GM19438 (cell line): ENCODE results near the gene PRICKLE2.

Experiments
- ATAC-seq: cut with Tn5 transposase; IDR thresholded peaks from one replicate; pipeline ENCODE4 v1.9.1; 2021; ENCODE audit warnings: low read depth; ENCODE audit not compliant: unreplicated experiment

PRICKLE2 gene, protein sequence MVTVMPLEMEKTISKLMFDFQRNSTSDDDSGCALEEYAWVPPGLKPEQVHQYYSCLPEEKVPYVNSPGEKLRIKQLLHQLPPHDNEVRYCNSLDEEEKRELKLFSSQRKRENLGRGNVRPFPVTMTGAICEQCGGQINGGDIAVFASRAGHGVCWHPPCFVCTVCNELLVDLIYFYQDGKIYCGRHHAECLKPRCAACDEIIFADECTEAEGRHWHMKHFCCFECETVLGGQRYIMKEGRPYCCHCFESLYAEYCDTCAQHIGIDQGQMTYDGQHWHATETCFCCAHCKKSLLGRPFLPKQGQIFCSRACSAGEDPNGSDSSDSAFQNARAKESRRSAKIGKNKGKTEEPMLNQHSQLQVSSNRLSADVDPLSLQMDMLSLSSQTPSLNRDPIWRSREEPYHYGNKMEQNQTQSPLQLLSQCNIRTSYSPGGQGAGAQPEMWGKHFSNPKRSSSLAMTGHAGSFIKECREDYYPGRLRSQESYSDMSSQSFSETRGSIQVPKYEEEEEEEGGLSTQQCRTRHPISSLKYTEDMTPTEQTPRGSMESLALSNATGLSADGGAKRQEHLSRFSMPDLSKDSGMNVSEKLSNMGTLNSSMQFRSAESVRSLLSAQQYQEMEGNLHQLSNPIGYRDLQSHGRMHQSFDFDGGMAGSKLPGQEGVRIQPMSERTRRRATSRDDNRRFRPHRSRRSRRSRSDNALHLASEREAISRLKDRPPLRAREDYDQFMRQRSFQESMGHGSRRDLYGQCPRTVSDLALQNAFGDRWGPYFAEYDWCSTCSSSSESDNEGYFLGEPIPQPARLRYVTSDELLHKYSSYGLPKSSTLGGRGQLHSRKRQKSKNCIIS

DNA sequence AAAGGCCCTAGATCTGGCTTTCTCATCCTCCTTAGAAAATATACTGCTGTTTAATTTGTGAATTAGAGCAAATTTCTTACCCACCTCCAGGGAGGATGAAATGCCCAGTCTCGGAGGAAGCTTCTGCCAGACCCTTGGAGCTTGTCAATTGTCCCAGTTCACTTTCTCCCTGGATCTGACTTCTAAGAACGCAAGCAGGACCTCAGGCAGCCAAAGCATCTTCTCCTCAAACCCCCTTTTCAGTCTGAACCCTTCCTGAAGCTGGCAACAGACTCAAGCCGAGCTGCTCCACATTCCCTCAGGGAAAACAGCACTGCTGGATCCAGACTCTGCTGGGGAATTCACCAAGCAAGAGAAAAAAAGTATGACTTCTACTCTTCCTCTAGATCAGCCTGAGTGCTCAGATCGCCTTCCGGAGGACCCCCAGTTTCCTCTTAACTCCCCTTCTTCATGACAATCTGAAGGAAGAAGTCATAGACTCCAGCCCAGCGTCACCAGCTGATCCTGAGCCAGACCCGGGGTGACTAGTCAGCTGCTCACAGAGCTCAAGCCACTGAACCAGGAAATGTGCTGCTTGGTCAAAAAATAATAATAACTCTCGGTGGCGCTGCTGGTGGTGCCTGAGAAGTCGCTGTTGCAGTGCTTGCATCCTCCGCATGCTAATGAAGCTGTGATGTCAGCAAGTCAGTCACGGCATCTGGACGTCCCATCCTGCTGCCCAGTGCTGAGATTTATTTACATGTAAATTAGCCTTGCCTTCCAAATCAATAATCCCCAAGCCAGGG is at the start of gene PRICKLE2:
Gene PRICKLE2 (minus strand): TSS at position 641 of the 785 bp plus-strand sequence. CDS start 26,539 bp downstream, outside the sequence.
- ATAC-seq, result peak; percentile 87

DNA sequence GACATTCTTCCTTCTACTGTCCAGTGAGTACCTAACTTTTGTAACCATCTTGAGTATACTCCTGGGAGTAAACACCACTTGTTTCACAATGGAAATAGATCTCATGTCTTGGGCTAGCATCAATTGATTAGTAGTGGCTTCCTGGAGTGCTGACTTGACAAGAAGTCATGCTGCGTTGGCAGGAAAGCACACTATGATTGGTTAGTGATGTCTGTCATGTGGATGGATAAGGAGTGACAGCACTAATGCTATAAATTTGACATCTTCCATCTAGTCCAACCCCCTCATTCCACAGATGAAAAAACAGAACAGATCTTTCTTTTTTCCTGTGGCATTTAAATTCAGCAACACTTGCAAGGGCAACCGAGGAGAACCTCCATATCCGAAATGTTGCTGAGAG is 47.6 kb upstream of the PRICKLE2 start:
- ATAC-seq, result no peak

DNA sequence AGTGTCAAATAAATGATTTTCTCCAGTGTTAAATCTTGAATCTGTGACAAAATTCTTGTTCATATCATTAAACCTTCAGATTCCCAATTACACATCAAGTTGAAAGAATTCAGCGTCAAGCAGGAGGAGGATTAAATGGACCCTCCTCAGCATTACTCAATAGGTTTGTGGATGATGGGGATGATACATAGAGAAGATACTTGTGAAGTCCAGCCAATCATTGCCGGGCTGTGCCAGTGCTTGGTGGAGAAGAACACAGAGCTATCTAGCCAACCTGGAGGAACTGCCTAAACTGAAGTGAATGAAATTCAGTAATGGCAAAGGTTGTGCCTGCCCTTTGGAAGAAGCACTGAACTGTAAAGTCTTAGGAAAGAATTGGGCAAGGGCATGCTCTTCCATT is 47.0 kb upstream of the PRICKLE2 start:
- ATAC-seq, result no peak

DNA sequence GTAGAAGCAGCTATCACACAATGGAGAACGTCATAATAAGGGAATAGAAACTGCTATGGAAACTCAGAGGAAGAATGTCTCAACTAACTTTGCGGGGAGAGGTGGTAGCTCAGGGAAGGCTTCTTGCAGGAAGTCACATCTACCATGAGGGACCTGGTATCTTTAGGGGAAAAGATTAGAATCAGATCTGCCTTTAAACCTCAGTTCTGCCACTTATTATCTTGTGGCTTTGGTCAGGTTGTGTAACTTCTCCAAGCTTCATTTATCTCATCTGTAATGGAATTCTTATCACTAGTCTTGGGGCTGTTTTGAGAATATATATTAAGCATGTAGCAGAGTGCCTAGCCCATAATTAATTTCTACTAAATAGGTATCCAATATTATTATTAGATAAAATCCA is 46.4 kb upstream of the PRICKLE2 start:
- no peak for ATAC-seq

DNA sequence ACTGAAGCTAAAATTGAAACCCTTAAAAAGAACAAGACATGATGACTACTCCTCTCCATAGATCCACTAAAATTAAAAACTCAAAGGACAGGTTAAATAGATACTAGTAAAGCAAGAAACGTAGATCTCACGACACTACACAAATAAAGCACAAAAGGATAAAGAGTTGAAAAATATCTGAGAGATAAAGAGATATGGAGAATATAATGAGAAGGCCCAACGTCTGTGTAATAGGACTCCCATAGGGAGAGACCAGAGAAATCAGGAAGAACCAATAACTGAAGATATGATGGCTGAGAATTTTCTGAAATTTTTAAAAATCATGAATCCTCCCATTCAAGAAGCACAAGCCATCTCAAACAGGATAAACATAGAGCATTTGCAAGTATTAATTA is 45.6 kb upstream of the PRICKLE2 start:
- no peak for ATAC-seq

DNA sequence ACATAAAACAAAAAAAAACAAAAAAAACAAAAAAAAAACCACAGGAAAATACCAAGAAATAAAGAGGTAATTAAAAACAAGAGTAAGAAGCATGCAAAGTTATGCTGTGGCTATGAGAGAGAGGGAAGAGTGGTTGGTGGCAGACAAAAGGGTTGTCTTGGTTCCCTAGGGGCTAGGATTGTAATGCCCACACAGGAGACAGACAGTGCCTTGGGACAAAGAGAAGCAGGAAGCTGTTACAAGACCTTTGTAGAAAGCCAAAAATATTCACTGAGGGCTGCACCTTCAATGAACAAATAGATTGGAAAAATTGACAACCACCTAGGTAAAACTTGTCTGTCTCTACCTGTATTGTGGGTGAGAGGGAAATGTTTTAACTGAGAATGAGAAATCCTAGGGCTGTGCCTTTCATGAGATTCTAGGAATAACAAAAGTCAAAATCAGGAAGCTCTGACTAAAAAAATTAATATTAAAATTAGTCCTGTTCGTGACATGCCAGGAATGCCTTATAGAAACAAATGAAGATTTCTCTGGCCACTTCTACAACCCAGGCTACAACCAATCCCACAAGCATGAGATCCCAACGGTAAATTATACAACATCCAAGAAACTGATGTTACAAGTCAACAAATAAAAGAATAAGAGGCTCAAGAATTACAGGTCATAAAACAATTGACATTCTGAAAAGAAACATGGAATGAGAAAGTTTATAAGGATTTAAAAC is 45.0 kb upstream of the PRICKLE2 start:
- no peak for ATAC-seq

DNA sequence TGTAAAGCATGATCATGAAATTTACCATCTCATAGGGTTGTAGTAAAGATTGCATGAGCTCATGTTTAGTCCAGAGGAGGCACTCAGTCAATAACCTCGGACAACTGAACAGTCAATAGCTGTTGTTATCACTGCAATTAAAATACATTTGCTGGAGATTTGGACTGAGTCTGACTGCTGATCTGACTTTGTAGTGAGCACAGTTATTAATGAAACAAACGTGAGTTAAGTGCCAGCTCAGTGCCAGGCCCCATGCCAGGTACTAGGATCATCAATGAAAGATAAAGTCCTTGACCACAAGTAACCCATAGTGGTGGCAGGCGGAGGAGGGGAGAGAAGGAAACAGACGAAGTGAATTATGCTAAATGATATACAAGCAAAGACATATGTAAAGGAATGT is 43.7 kb upstream of the PRICKLE2 start:
- ATAC-seq, result no peak

DNA sequence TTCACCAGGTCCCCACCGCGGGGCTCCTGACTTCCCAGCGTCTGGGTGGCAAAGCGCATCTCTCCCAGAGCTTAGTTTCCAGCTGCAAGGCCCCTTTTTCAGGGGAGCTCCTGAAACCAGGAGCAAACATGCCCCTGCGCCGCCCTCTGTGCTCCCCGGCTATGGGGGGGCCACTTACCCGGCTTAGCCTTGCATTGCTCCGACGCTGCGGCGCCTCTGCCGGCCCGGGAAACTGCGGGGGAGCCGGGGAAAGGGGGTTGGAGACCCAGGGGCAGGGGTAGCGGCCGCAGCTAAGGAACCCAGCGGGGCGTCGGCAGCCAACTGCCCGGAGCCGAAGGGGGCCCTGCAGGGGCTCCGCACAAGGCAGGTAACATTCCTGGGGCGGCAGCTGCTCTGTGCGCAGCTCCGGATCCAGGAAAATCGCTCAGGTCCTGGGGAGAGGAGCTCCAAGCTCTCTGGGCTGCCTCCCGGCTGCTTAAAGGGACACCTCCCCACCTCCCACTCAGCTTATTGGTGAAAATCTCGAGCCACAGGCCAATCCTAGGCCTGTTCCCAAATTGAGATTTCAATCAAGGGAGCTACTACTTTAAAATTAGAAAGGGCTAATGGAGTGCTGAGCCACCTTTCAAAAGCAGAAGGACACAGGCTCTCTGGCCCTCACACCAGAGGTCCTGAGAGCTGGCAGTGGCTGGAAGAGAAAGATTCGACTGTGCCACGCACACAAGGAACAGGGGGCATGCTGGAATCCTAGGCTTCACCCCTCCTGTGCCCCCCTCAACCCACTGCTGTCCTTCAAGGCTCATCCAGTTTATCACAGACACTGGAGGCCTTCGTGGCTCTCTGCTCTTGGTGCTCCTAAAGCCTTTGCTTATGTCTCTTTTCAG is 42.7 kb upstream of the PRICKLE2 start:
- no peak for ATAC-seq

DNA sequence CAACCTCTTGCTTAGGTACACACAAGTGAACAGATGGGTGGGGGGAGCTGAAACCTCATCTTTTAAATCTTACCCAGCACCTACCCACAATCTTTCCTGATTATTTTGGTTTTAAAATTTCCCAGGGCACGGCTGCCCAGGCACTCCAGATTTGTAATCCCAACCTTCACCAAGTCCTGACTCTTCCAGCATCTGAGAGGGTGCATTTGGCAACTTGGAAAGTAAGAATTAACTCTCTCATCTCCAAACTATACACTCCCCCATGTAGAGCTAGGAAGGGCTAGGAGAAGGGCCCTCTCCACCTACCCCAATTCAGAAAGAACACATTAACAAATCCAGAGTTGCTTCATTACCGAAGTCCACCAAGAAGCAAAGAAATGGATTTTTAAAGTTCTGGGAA is 41.7 kb upstream of the PRICKLE2 start:
- no peak for ATAC-seq

DNA sequence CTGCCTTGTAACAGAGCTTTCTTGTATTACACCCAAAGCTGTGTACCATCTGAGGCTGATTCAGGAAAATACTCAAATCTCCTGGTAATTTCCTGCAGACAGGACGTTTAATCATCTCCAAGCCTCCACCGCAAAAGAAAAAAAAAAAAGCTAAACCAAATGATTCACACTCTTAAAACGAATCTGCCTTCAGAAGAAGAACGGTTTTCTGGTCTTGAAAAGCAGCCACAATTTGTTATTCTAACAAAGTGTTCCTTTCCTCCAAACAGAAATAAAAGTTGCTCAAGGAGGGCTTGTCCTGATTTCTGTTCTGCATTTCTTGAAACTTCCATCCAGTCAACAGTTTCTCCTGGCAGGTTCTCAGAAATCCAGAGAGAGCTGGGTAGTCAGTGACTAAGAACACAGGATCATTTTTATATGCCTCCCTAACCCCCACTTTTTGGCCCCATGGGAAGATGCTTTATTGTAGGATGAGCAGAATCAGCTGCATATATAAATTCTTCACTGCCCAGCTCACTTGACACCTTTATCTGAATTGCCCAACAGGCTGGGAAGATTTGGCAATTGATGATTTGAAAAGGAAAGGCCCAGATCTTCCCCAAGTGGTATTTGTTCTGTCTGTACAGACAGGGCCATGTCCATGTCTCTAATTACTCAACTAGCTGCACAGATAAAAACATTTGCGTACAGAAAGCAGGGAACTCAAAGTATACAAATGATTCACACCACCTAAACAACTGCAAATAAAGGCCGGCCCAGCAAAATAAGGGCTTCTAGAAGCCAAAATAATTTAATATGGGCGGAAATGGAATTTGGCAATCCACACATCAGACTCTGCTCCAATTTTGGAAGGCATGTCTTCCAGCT is 41.0 kb upstream of the PRICKLE2 start:
- ATAC-seq, result no peak

DNA sequence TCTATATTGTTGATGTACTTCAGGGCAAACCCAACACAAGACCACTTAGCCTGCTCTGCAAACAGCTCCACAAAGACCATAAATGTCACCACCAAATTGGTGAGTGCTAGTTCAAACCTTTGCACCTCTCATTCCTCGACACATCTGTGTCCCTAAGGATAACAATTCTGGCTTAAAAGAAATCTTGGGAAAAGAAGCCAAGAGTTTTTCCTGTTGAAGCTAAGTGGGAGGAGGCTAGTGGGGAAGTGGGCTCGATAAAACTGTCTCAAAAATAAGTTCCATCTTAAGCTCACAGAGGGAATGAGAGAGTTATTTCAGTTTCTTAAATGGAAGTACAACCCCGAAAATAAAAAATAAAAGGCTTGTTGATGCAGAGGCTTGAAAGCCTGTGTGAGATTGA is 40.4 kb upstream of the PRICKLE2 start:
- no peak for ATAC-seq

DNA sequence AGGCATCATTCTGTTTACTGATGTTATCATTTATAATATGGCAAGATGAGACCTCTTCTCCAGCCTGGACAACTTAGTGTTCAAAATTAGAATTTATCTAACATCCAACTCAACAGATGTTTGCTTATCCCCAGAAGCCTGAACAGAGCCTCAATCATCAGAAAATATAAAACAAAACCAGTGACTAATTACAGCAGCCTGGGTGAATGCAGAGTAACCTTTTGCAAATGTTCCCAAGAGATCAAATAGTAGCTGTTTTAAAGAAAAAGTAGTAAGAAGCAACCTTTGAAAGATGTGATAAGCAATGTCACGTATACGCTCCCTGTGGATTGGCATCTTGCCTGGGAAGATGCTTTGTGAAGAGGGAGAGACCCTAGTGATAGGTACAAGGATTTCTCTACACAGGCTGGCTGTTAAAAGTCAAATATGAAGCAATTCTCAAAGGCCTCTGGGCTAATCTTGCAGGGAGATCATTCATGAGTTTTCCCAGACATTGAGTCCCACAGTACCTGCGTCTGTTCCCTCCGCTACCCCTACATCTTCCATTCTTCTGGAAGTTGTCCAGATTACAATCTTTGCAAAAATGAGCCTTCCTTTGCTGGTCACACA is 39.3 kb upstream of the PRICKLE2 start:
- ATAC-seq, result no peak

DNA sequence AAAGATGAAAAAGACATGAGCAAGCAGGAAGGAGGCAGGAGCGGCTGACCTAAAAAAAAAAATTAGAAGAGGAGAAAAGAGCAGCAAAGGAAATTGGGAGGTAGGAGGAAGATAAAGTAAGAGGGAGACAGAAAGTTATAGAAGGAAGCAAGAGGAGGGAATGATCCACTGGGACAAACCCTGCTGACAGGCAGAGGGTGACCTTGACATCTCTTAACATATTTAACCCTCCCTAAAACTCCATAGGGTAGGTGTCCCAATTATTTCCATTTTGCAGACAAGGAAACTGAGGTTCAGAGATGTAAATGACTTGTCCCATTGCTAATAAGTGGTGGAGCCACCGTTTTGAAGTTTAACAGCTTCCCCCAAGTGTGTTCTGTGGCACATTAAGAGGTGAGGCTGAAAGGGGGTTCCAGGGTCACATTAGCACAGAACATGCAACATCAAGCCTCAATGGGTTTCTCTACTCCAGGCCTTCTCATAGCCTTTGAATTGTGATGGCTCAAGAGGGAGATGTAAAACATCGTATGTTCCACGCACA is 37.4 kb upstream of the PRICKLE2 start:
- no peak for ATAC-seq

DNA sequence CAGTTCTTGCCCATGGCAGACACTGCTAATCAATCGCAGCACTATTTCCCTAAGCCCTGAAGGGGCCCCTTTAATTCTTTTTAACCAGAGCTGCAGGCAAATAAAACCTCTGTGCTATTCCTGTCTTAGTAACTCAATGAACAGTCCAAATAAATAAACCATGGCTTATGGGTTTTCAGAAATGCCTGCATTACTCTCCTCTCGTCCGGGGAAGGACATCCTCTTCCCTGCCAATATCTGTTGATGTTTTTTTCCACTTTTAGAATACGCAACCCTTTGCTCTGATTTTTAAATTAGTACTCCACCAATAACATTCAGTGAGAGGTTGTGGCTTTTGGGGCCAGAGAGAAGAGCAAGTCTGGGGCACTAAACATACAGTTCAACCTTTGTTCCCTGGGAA is 35.2 kb upstream of the PRICKLE2 start:
- ATAC-seq, result no peak

DNA sequence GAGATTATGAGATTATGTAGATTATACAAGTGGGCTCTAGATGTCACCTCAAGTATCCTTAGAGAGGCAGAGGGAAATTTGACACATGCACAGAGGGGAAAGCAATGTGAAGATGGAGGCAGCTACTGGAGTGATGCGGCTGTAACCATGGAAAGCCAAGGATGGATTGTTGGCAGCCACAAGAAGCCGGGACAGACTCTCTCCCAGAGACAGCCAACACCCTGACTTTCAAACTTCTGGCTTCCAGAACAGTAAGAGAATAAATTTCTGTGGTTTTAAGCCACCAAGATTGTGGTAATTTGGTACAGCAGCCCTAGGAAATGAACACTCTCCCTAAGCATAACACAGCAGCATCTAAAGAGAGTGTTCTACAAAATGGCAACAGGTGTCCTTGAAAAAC is 34.4 kb upstream of the PRICKLE2 start:
- ATAC-seq, result no peak

DNA sequence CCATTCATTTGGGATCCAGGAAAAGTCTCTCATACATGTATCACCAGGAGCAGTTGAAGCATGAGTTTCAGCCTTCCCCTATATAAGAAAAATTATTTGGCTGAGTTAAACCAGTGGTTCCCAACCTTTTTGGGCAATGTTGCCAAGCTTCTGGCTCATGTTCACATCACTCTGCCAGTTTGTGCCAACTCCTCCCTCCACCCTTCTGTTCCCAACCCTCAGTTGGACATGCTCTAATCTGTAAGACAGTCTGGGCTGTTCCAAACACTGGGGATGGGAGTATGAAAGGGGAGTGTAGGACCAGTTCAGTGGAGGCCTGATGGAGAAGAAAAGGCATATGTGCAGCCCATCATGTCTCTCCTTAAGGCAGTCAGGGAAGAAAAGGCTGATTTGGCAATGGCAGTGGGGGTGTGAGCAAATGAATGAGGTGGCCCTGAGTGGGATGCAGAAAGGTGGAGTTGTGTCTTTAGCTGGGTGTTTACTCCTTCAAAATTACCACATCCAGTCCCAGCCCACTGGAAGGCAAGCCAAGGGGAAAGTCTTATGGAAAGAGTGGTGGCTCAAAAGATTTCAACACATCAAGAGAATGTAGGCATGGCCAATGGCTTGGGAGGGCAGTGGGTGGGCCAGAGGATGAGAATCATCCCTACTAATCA is 32.0 kb upstream of the PRICKLE2 start:
- no peak for ATAC-seq

DNA sequence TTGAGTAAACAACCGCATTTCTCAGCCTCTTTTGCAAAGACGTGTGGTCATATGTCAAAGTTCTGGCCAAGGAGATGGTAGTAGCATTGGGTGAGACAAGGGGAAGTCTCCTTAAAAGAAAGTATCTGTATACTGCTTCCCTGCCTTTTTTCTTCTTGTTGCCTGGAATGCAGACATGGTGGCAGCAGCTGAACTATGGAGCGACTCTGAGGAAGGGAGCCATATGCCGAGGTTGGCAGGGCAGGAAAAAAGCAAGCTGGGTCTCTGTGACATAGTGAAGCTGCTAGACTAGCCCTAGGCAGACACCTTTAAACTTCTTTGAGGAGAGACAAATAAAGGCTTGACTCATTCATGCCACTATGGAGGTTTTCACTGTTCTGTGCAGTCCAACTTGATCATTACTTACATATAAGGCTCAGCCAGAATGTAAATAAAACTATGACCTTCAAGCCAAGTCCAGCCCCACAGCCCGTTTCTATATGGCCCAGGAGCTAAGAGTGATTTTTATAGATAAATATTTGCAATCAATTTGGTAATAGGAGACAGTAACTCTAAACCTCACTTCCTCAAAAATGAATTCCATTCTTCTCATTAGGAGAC is 30.6 kb upstream of the PRICKLE2 start:
- no peak for ATAC-seq
